Activated CD4-positive, alpha-beta memory T cell treated with anti-CD3 and anti-CD28 coated beads, Interleukin-2, amount 10 ng/mL, durations not matched to agents 7 days and 5 days (primary cell): ENCODE measurements around the gene PTPRJ. TPM values are rescaled to one million over a fixed set of nuclear protein-coding genes. Genes with fewer than 3 reads are reported as not detected.
"Not testable (repeated sequence)": the region's sequence is repeated elsewhere in the genome, so short reads cannot be mapped to it uniquely, and the experiment has no call there.

Experiments used
- CTCF ChIA-PET: fragments of 350-600 bp; sonication (Branson Sonifier 250); formaldehyde crosslinking; loops from one replicate; lab custom pipeline; 2021; ENCODE audit warnings: antibody characterized with exemption, inconsistent platforms; lab: Charles Lee
- POLR2A ChIA-PET: fragments of 350-600 bp; sonication (Branson Sonifier 250); formaldehyde crosslinking; loops from one replicate; lab custom pipeline; 2021; ENCODE audit warnings: antibody characterized with exemption; lab: Charles Lee
- DNase-seq: peaks from one replicate; pipeline ENCODE4 v3.0.0-alpha.2; 2020
- H3K27ac Mint-ChIP-seq: one replicate; pipeline ENCODE4 v1.8.0; 2021; ENCODE audit warnings: mild to moderate bottlenecking, mixed read lengths
- H3K27me3 Mint-ChIP-seq: one replicate; pipeline ENCODE4 v1.8.0; 2021; ENCODE audit warnings: mixed read lengths
- H3K36me3 Mint-ChIP-seq: one replicate; pipeline ENCODE4 v1.8.0; 2021; ENCODE audit warnings: low read depth, mixed read lengths
- H3K4me1 Mint-ChIP-seq: one replicate; pipeline ENCODE4 v1.8.0; 2021; ENCODE audit warnings: mixed read lengths
- H3K4me3 Mint-ChIP-seq: one replicate; pipeline ENCODE4 v1.8.0; 2021; ENCODE audit warnings: mild to moderate bottlenecking, mixed read lengths
- H3K9me3 Mint-ChIP-seq: one replicate; pipeline ENCODE4 v1.8.0; 2021; ENCODE audit warnings: mixed read lengths
- total RNA-seq, 2 experiments: library from RNA; stranded (reverse); gene quantifications; one replicate each; pipeline ENCODE4 v1.2.3, GENCODE V29; 2021

PTPRJ gene
- total RNA-seq, 2 experiments from 2014 or later = 83.0 to 89.1 TPM

- H3K9me3 Mint-ChIP-seq = no peaks in the 10 kb centered on the region
- peaks cover 88% of the 10 kb centered on the region for H3K36me3 Mint-ChIP-seq
- DNase-seq = no peak
- H3K27ac Mint-ChIP-seq = peak overlapping the region; percentile 34
- no peak overlapping the region for H3K4me3 Mint-ChIP-seq
- ChIA-PET CTCF (interaction anchor here (1.6 kb wide), 1 partner anchor 191 kb away, joined by 4 read pairs; no protein-coding TSS in a partner anchor), POLR2A (no interaction called here)
- no peaks in the 10 kb centered on the region for H3K27me3 Mint-ChIP-seq
- H3K4me1 Mint-ChIP-seq = peaks cover 27% of the 10 kb centered on the region
These were observed 145.5 kb downstream of the PTPRJ start for GRCh38 chr11:48125866-48126265.

DNA sequence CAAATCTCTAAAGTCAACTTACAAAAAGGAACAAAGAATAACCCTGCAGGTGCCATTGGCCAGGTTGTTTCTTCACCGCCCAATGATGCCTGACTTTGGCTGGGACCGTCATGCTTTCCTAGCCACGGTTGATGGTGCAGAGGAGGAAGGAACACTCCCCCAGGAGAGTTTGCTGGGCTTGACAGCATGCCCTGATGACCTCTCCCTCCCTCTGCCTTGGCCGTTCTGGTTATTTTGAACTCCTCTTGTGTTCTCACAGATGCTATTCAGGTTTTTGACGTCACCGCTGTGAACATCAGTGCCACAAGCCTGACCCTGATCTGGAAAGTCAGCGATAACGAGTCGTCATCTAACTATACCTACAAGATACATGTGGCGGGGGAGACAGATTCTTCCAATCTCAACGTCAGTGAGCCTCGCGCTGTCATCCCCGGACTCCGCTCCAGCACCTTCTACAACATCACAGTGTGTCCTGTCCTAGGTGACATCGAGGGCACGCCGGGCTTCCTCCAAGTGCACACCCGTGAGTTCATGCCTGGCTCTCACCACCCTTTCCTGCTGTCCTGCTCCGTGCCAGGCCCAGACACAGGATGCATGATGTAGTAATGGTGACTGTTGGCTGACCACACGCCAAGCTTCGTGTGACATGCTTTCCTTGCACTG lies 147.3 kb downstream of the PTPRJ start:
- H3K4me1 Mint-ChIP-seq = peaks cover 27% of the 10 kb centered on the region
- no peaks in the 10 kb centered on the region for H3K27me3 Mint-ChIP-seq
- H3K36me3 Mint-ChIP-seq = peaks cover 84% of the 10 kb centered on the region

GRCh38 chr11:48129697-48130395 lies 149.5 kb downstream of the PTPRJ start:
- CTCF ChIA-PET = interaction anchor here (1.0 to 1.2 kb wide), 2 partner anchors 195 to 198 kb away, joined by 3 to 4 read pairs; no protein-coding TSS in a partner anchor
- no peak for DNase-seq
- Mint-ChIP-seq H3K4me3 (no peak overlapping the region), H3K27me3 (no peaks in the 10 kb centered on the region), H3K9me3 (no peaks in the 10 kb centered on the region), H3K36me3 (peaks cover 76% of the 10 kb centered on the region), H3K4me1 (peaks cover 27% of the 10 kb centered on the region), H3K27ac (peak overlapping the region; percentile 66)
- POLR2A ChIA-PET = interaction anchor here (1.0 to 1.4 kb wide), 2 partner anchors 15 to 19 kb away, joined by 3 to 5 read pairs; no protein-coding TSS in a partner anchor

More for the DNA sequence above, 147.3 kb downstream of the PTPRJ start:
- no peak overlapping the region for H3K27ac Mint-ChIP-seq
- H3K9me3 Mint-ChIP-seq = no peaks in the 10 kb centered on the region
- CTCF ChIA-PET = no interaction called here
- DNase-seq = no peak
- POLR2A ChIA-PET = no interaction called here
- no peak overlapping the region for H3K4me3 Mint-ChIP-seq

DNA sequence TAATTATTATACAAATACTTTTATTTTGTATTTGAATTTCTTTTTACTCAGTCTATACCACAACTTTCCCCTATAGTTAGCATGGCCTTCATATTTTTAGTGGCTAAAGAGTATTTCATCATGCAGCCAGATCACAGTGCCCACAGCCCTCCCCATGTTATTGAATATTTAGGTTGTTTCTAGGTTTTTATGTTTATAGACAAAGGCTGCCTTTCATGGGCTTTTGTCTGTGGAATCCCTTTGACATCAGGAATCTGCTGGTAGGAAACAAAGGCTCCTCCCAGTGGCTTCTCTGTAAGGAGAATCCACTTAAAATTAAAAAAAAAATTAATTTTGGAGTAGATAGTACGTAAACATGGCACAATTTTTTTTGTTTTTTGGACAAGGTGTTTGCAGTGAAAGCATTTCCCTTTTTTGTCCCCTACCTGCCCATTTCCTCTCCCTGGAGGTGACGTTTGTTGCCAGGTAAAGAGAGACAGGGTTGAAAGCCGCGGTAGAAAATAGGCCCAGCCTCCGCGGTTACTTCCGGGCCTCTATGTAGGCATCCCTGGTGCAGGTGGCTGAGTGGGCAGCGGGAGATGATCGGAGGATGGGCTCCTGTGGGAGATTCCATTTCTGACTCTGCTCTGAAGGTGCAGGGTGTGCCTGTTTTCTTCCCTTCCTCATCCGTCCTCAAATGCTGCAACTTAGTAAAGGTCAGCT lies 154.0 kb downstream of the PTPRJ start:
- CTCF ChIA-PET = no interaction called here
- Mint-ChIP-seq H3K27ac (no peak overlapping the region), H3K9me3 (no peaks in the 10 kb centered on the region), H3K27me3 (no peaks in the 10 kb centered on the region), H3K4me1 (peaks cover 10% of the 10 kb centered on the region), H3K36me3 (peaks cover 62% of the 10 kb centered on the region), H3K4me3 (no peak overlapping the region)
- DNase-seq = no peak
- POLR2A ChIA-PET = no interaction called here

DNA sequence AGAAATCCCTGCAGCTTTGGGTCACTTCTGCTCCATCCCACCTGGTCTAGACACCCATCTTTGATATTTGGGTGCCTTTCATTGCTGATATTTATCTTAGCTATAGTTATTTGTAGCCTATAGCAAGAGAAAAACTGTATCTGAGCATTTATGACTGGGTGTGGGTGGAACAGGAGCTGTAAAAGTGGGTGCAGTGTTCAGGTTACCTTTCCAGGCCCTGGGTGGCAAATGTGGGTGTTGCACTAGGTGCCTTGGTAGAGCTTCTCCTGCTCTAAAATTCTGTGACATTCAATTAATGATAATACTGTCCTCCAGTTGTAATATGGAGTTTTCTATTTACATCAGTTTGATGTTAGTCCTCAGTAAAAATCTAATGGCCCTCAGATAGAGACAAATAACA lies 157.9 kb downstream of the PTPRJ start:
- DNase-seq = no peak
- no peaks in the 10 kb centered on the region for H3K9me3 Mint-ChIP-seq
- H3K27me3 Mint-ChIP-seq = no peaks in the 10 kb centered on the region
- ChIA-PET CTCF (interaction anchor here (0.8 kb wide), 1 partner anchor 9 kb away, joined by 4 read pairs; no protein-coding TSS in a partner anchor), POLR2A (no interaction called here)
- no peak overlapping the region for H3K4me3 Mint-ChIP-seq
- no peaks in the 10 kb centered on the region for H3K4me1 Mint-ChIP-seq
- H3K27ac Mint-ChIP-seq = no peak overlapping the region
- H3K36me3 Mint-ChIP-seq = peaks cover 67% of the 10 kb centered on the region

- POLR2A ChIA-PET, H3K9me3 Mint-ChIP-seq, DNase-seq, H3K27ac Mint-ChIP-seq, H3K27me3 Mint-ChIP-seq, H3K4me3 Mint-ChIP-seq, H3K4me1 Mint-ChIP-seq: not testable (repeated sequence)
- H3K36me3 Mint-ChIP-seq = peaks cover 75% of the 10 kb centered on the region
- CTCF ChIA-PET = interaction anchor here (0.6 kb wide), 1 partner anchor 319 kb away, joined by 3 read pairs; no protein-coding TSS in a partner anchor
These were observed 159.5 kb downstream of the PTPRJ start for GRCh38 chr11:48139896-48140295.

DNA sequence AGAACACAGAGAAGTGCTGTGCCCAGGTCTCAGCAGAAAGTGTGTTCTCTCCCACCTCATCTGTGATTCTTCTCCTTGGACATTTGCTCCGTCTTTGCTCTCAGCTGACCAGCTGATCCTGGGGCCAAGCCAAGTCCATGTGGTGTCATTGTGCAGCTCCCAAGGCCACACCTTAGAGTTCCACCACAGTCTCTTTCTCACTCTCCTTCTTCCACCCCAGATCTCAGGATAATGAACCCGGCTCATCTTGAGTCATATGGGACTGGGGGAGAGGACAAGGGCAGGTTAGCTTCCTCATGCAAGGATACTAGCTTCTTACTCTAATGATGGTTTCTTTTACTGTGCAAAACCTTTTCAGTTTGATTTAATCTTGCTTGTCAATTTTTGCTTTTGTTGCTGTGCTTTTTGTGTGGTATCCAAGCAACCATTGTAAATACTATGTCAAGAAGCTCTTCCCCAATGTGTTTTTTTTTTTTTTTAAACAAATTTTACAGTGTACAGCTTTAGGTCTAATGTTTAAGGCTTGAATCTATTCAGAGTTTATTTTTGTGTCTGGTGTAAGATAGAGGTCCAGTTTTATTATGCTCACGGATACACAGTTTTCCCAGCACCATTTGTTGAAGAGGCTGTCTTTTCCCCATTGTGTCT lies 161.2 kb downstream of the PTPRJ start:
- H3K4me1 Mint-ChIP-seq = peaks cover 7% of the 10 kb centered on the region
- CTCF ChIA-PET = no interaction called here
- POLR2A ChIA-PET = no interaction called here
- no peaks in the 10 kb centered on the region for H3K27me3 Mint-ChIP-seq
- H3K36me3 Mint-ChIP-seq = peaks cover 81% of the 10 kb centered on the region
- no peak for DNase-seq
- H3K27ac Mint-ChIP-seq = no peak overlapping the region
- H3K4me3 Mint-ChIP-seq = no peak overlapping the region
- no peaks in the 10 kb centered on the region for H3K9me3 Mint-ChIP-seq

GRCh38 chr11:48142889-48143288 lies 162.5 kb downstream of the PTPRJ start:
- ChIA-PET POLR2A (no interaction called here), CTCF (no interaction called here)
- H3K4me1 Mint-ChIP-seq = peaks cover 9% of the 10 kb centered on the region
- no peaks in the 10 kb centered on the region for H3K9me3 Mint-ChIP-seq
- no peak overlapping the region for H3K27ac Mint-ChIP-seq
- H3K27me3 Mint-ChIP-seq = no peaks in the 10 kb centered on the region
- DNase-seq = no peak
- no peak overlapping the region for H3K4me3 Mint-ChIP-seq
- H3K36me3 Mint-ChIP-seq = peaks cover 83% of the 10 kb centered on the region

- H3K4me1 Mint-ChIP-seq = peaks cover 20% of the 10 kb centered on the region
- CTCF ChIA-PET = no interaction called here
- H3K27ac Mint-ChIP-seq = no peak overlapping the region
- POLR2A ChIA-PET = no interaction called here
- no peak for DNase-seq
- H3K4me3 Mint-ChIP-seq = no peak overlapping the region
- H3K9me3 Mint-ChIP-seq = peaks cover 15% of the 10 kb centered on the region
- no peaks in the 10 kb centered on the region for H3K27me3 Mint-ChIP-seq
- peaks cover 94% of the 10 kb centered on the region for H3K36me3 Mint-ChIP-seq
These were observed 168.4 kb downstream of the PTPRJ start for GRCh38 chr11:48148749-48149148.

DNA sequence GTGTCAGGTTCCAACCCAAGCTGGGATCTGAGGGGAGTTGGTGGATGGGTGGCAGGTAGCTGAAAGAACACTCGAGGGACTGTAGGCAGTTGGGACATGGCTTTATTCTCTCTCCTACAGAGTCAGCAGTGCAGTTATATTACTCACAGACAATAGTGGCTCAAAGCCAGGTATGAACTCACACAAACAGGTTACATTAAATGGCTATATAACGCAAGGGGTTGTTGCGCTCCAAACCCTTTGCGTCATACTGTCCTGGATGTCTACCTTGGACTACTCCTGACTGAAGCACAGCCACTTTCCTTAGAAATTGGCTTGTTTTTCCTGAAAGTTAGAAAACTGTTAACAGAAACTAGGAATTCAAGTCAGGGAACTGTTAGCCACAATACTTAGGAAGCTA lies 169.9 kb downstream of the PTPRJ start:
- ChIA-PET CTCF (no interaction called here), POLR2A (no interaction called here)
- H3K27ac Mint-ChIP-seq = no peak overlapping the region

DNA sequence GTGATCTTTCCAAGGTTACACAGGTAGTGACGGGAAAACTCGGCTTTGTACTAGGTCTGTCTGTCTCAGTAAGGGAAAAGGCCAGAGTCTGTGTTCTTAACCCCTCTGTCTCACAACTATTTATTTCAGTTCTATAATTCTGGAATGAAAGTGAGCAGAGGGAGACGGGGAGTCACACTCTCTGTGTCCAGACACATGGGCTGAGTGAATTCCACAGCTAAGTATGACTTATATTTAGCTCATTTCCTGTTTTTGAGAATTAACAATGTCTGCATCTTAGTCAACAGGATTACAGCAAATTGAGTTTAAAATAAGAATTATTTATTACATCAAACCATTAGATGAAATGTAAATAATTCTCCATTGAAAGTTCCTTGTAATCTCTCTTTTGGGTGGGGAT lies 173.8 kb downstream of the PTPRJ start:
- CTCF ChIA-PET = no interaction called here

More for the DNA sequence above, 169.9 kb downstream of the PTPRJ start:
- Mint-ChIP-seq H3K4me3 (no peak overlapping the region), H3K36me3 (peaks cover 93% of the 10 kb centered on the region), H3K4me1 (peaks cover 23% of the 10 kb centered on the region), H3K27me3 (no peaks in the 10 kb centered on the region), H3K9me3 (peaks cover 25% of the 10 kb centered on the region)
- no peak for DNase-seq

DNA sequence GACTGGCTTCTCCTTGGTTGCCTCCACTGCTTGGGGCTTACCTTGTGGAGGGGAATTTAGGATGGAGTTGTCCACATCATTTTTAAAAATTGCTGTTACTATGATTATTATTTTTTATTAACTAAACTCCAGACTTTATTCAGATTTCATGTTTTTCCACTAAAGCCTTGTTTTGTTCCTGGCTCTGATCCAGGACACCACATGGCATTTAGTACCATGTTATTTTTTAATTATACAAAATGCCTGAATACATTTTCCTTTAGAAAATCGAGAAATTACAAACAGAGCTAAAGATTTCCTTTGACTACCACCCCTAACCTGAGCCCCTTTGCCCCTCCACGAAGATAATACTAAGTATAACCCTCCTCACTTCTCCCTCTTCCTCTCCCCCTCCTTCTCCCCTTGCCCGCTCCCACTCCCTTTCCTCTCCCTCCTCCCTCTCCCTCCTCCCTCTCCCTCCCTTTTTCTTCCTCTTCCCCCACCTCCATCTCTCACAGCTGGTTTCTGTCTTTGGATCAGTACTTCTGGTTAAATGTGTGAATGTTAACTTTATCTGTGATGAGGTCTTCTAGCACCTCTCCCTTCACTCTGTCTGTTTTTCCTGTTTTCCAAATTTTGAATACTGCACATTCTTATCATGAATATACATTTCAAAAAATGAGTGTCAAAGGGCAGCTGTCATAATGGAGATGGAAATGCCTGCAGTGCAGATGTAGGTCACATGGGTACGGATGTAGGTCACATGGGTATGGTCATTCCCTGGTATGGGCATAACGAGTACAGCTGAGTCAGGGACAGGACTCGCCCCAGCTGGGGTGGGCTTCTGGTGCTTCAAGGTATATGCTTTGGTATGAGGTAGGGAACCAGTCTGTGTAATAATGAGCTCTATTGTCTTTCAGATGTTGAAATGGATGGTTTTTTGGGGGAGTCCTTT lies 181.9 kb downstream of the PTPRJ start:
- no peak for DNase-seq
- POLR2A ChIA-PET = no interaction called here
- Mint-ChIP-seq H3K4me3 (no peak overlapping the region), H3K36me3 (peaks cover 74% of the 10 kb centered on the region), H3K9me3 (no peaks in the 10 kb centered on the region), H3K4me1 (no peaks in the 10 kb centered on the region), H3K27me3 (no peaks in the 10 kb centered on the region), H3K27ac (peak overlapping the region; percentile 1)
- CTCF ChIA-PET = no interaction called here

More for the DNA sequence above, 173.8 kb downstream of the PTPRJ start:
- Mint-ChIP-seq H3K27ac (no peak overlapping the region), H3K36me3 (peaks cover 89% of the 10 kb centered on the region), H3K27me3 (no peaks in the 10 kb centered on the region), H3K4me3 (no peak overlapping the region), H3K9me3 (peaks cover 25% of the 10 kb centered on the region), H3K4me1 (peaks cover 14% of the 10 kb centered on the region)
- DNase-seq = no peak
- POLR2A ChIA-PET = interaction anchor here (1.0 kb wide), 1 partner anchor 9 kb away, joined by 4 read pairs; no protein-coding TSS in a partner anchor
